ENCODE results near the gene PTMA.
A peak's percentile ranks its signal among the peaks of the same experiment; 100 is the strongest.

PTMA gene

GRCh38 chr2:231666171-231667095 lies 41.9 kb upstream of the PTMA start:
- Histone ChIP-seq H3K27me3 (no peaks in the 10 kb centered on the region), H3K27ac (peak overlapping the region; percentile 83), H3K9me3 (no peaks in the 10 kb centered on the region), H3K4me1 (ENCODE audit: control insufficient read depth in 1 of 2, insufficient read depth in 1 of 2, low read depth in 1 of 2, low read length in 1 of 2) (peaks cover 44 to 54% of the 10 kb centered on the region in 2 experiments), H3K36me3 (no peaks in the 10 kb centered on the region), H3K4me3 (ENCODE audit: low read depth in 1 of 2, low read length in 1 of 2) (peak overlapping the region; percentile 58 to 67)
- TF ChIP-seq CTCF (IDR thresholded peaks at IDR 0.05): no peak

GRCh38 chr2:231667096-231667427 lies 41.3 kb upstream of the PTMA start:
- Histone ChIP-seq H3K36me3 (no peaks in the 10 kb centered on the region), H3K9me3 (no peaks in the 10 kb centered on the region), H3K27ac (peak overlapping the region; percentile 83), H3K27me3 (no peaks in the 10 kb centered on the region), H3K4me1 (ENCODE audit: control insufficient read depth in 1 of 2, insufficient read depth in 1 of 2, low read depth in 1 of 2, low read length in 1 of 2) (peaks cover 45 to 54% of the 10 kb centered on the region in 2 experiments), H3K4me3 (ENCODE audit: low read depth in 1 of 2, low read length in 1 of 2) (peak overlapping the region; percentile 58 to 67)
- no peak for TF ChIP-seq CTCF (IDR thresholded peaks at IDR 0.05)

- Histone ChIP-seq H3K4me3 (ENCODE audit: low read depth in 1 of 2, low read length in 1 of 2) (peak overlapping the region; percentile 58 to 67), H3K27ac (peak overlapping the region; percentile 83), H3K4me1 (ENCODE audit: control insufficient read depth in 1 of 2, insufficient read depth in 1 of 2, low read depth in 1 of 2, low read length in 1 of 2) (peaks cover 46 to 52% of the 10 kb centered on the region in 2 experiments), H3K36me3 (no peaks in the 10 kb centered on the region), H3K9me3 (no peaks in the 10 kb centered on the region), H3K27me3 (no peaks in the 10 kb centered on the region)
- TF ChIP-seq CTCF (IDR thresholded peaks at IDR 0.05): no peak
Observed at GRCh38 chr2:231667496-231667895, 40.8 kb upstream of the PTMA start.

- Histone ChIP-seq H3K36me3 (no peaks in the 10 kb centered on the region), H3K9me3 (no peaks in the 10 kb centered on the region), H3K27ac (no peak overlapping the region), H3K27me3 (no peaks in the 10 kb centered on the region), H3K4me1 (ENCODE audit: control insufficient read depth in 1 of 2, insufficient read depth in 1 of 2, low read depth in 1 of 2, low read length in 1 of 2) (peaks cover 40 to 50% of the 10 kb centered on the region in 2 experiments), H3K4me3 (ENCODE audit: low read depth in 1 of 2, low read length in 1 of 2) (no peak overlapping the region)
- no peak for TF ChIP-seq CTCF (IDR thresholded peaks at IDR 0.05)
Observed at GRCh38 chr2:231668981-231669380, 39.3 kb upstream of the PTMA start.

GRCh38 chr2:231671270-231672050 lies 36.9 kb upstream of the PTMA start:
- no peak for TF ChIP-seq CTCF (IDR thresholded peaks at IDR 0.05)
- peak overlapping the region; percentile 37 for H3K27ac ChIP-seq
- no peaks in the 10 kb centered on the region for H3K36me3 ChIP-seq
- no peaks in the 10 kb centered on the region for H3K27me3 ChIP-seq
- H3K4me3 ChIP-seq (ENCODE audit: low read depth in 1 of 2, low read length in 1 of 2): no peak overlapping the region
- H3K9me3 ChIP-seq: no peaks in the 10 kb centered on the region
- H3K4me1 ChIP-seq (ENCODE audit: control insufficient read depth in 1 of 2, insufficient read depth in 1 of 2, low read depth in 1 of 2, low read length in 1 of 2): peaks cover 40 to 45% of the 10 kb centered on the region in 2 experiments
